ENCODE data around the gene OR7G2.

OR7G2 gene

GRCh38 chr19:9107375-9107774 is at the start of gene OR7G2:
OR7G2 (minus strand) TSS chr19:9107475; CDS start chr19:9103243, 4,232 bp downstream.
- DNase-seq (ENCODE audit: low read depth) = no peak

GRCh38 chr19:9156304-9156703 is 49.0 kb upstream of the OR7G2 start:
- no peak for DNase-seq (ENCODE audit: low read depth)

GRCh38 chr19:9155591-9155990 is 48.3 kb upstream of the OR7G2 start:
- DNase-seq (ENCODE audit: low read depth) = no peak

DNA sequence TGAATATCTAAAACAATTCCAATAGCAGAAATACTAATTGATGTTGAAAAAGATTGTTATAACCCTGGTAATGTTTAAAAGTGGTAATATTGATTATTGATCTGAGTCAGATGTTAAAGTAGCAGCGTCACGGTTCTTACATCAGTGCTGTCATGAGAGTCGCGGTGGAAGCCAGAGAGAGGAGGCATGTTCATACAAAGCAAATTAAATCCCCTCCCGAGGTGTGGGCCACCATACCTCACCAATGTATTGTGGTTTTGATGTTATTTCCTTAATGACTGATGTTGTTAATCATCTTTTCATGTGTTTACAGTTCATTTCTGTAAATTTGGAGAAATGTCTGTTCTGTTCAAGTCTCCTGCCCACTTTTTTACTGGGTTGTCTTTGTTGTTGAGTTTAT is 44.1 kb upstream of the OR7G2 start:
- no peak for DNase-seq (ENCODE audit: low read depth)

DNA sequence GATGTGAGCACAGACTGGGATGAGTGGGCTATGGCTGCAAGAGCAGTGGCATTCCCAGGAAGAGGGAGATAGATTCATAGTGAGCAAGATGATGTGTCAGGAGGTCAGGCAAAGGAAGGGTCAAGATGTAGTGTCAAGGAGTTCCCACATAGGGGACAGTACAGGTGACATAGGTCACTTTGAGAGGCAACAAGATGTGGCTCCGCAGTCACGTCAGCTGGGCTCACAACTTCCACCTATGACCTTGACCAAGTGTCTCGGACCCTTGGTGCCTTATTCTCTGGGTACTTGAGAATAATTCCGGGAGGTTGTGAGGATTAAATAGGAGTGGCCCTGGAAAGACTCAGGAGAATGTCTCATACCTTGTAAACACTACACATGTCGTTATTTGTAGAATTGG is 43.4 kb upstream of the OR7G2 start:
- no peak for DNase-seq (ENCODE audit: low read depth)

DNA sequence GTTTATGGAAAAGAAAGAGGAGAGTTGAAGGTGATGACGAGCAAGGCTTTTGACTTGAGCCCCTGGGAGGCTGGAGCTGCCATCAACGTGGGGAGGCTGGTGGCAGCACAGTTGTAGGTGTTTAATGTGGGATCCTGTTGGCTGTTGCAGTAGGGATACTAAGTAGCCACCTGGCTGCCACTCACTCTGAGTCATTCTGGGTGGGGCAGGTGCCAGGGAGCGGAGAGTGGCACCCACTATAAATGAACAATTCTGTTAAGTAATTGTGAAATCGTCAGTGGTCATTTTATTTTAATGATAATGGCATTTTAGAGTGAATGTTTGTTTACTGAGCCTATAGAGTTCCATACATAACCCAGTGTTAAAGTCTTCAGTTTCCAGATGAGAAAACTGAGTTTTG is 42.7 kb upstream of the OR7G2 start:
- DNase-seq (ENCODE audit: low read depth) = no peak

GRCh38 chr19:9148697-9149096 is 41.4 kb upstream of the OR7G2 start:
- DNase-seq (ENCODE audit: low read depth) = no peak

DNA sequence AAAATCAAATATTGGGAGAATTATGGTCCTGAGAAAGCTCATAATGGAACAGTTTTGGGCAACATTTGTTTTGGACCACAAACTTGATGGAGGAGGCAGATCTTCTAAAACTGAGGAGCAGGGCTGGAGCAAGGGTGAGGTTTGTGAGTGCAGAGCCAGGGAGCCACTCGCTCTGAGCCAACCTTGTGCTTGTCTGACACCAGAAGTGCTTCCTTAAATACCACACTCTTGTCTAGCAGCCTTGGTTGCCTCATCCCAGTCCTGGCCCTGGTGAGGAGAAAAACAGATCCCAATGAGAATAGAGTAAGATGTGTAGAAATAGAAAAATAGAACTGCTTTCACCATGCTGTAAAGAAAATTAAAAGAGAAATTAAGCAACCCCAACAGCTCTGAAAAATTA is 39.6 kb upstream of the OR7G2 start:
- DNase-seq (ENCODE audit: low read depth) = no peak

- no peak for DNase-seq (ENCODE audit: low read depth)
These were observed 37.6 kb upstream of the OR7G2 start for GRCh38 chr19:9144920-9145319.

DNA sequence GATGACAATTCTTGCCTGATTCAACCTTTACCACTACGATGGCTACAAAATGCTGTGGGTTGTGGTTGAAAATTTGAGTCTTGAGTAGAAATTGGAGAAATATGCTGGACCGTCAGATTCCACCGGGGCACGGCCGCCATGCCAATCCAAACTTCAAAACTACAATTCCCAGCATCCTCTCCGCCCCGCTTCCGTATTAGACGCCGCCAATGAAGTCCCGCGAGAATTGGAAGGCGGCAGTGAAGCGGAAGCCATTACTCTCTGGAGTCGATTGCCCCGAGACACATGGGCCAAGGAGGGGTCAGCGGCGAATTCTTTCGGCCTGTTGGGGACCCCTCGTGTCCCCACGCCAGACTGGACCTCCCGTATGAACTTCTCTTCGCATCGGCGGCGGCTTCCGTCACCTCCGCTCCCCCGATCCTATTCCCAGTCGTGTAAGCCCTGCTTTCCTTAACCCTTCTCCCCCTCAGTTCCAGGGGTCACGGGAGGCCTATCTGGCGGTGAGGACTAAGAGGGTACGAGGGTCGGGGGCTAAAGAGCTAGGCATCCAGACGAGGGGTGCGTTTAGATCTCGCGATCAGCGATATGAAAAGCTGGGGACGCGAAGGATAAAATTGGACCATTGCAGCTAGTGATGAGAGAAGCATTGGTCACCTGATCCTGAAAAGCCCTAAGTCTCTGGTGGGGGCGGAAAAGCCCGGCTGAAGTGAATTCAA is 33.0 kb upstream of the OR7G2 start, which contains the start of gene ZNF317:
ZNF317 (plus strand) TSS at position 239 of the 716 bp plus-strand sequence. CDS start 15,620 bp downstream, outside the sequence.
- peak; percentile 79 for DNase-seq (ENCODE audit: low read depth)

DNA sequence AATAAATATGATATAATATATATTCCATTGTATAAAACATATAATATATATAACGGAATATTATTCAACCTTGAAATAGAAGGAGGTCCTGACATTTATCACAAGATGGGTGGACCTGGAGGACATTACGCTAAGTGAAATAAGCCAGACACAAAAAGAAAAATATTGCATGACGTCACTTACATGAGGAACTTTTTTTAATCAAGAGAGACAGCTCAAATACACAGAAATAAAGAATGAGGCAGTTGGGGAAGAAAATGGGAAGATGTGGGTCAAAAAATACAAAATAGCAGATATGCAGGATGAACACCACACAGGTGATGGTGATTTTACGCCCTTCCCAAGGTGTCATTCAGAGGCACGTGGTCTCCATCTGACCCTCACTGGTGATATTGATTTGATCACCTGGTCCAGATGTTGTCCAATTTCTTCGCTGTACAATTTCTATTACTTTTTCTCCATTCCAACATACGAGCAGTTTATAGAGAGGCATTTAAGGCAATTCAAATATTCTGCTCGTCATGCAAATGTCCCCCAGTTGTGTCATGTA is 32.4 kb upstream of the OR7G2 start:
- no peak for DNase-seq (ENCODE audit: low read depth)

DNA sequence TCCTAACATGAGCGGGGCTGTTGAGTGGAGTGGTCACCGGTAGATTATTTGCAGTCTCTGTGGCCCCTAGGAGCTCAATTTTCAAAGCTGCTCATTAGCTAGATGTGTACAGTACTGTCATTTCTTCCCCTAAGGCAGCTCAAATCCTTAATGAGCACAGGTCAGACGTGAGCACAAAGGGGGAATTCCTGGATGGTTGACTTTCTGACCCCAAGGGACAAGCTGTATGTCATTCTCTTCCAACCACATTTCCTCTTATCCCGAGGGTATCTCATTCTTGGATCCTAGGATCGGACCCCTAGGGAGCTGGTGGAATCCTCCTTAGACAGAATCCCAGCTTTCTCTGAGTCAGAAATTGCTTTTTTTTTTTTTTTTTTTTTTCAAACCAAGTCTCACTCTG is 25.1 kb upstream of the OR7G2 start:
- no peak for DNase-seq (ENCODE audit: low read depth)

- no peak for DNase-seq (ENCODE audit: low read depth)
These were observed 23.7 kb upstream of the OR7G2 start for GRCh38 chr19:9130965-9131364.

GRCh38 chr19:9128171-9128570 is 20.9 kb upstream of the OR7G2 start:
- no peak for DNase-seq (ENCODE audit: low read depth)

DNA sequence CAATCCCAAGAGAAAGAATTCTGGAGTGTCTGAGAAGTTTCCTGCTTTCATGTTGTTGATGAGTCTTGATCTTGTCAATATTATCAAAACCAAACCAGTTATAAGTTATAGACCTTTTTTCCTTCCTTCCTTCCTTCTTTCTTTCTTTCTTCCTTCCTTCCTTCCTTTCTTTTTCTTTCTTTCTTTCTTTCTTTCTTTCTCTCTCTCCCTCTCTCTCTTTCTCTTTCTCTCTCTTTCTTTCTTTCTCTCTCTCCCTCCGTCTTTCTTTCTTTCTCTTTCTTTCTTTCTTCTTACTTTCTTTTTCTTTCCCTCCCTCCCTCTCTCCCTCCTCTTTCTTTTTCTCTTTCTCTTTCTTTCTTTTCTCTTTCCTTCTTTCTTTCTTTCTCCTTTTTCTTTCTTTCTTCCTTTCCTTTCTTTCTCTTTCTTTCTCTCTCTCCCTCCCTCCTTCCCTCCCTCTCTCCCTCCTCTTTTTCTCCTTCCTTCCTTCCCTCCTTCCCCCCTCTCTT is 19.7 kb upstream of the OR7G2 start, which contains the start of gene OR7G3:
OR7G3 (minus strand) TSS at position 51 of the 506 bp plus-strand sequence; CDS start at position 51, 0 bp downstream.
- no peak for DNase-seq (ENCODE audit: low read depth)

- no peak for DNase-seq (ENCODE audit: low read depth)
These were observed 9.3 kb upstream of the OR7G2 start for GRCh38 chr19:9116547-9116946.

- no peak for DNase-seq (ENCODE audit: low read depth)
These were observed 8.1 kb upstream of the OR7G2 start, which contains the start of gene OR7G1 for GRCh38 chr19:9115307-9115813. OR7G1 (minus strand) TSS chr19:9115763; CDS start chr19:9115763, 0 bp downstream.

DNA sequence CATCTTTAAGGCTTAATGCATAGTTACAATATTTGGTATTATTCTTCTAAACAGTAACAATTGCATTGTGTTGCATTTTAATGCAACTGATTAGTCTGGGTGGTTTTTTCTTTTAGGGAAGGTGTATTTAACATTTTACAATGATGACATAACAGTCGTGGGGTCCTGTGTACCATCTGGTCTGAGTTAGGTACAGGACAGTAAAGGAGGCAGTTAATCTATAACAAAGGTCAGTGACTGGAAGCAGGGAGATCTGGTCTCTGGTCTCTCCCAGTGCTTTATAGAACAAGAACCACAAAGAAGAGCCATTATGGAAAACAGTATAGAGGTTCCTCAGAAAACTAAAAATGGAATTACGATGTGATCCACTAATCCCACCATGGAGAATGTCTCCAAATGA is 2.7 kb upstream of the OR7G2 start:
- no peak for DNase-seq (ENCODE audit: low read depth)

- no peak for DNase-seq (ENCODE audit: low read depth)
These were observed 20.5 kb downstream of the OR7G2 start, which contains the start of gene OR1M1 for GRCh38 chr19:9086761-9087160. OR1M1 (plus strand) TSS chr19:9087061; CDS start chr19:9093245, 6,184 bp downstream.

GRCh38 chr19:9078651-9079050 is 28.6 kb downstream of the OR7G2 start:
- DNase-seq (ENCODE audit: low read depth) = no peak

GRCh38 chr19:9076901-9077300 is 30.4 kb downstream of the OR7G2 start:
- DNase-seq (ENCODE audit: low read depth) = no peak

DNA sequence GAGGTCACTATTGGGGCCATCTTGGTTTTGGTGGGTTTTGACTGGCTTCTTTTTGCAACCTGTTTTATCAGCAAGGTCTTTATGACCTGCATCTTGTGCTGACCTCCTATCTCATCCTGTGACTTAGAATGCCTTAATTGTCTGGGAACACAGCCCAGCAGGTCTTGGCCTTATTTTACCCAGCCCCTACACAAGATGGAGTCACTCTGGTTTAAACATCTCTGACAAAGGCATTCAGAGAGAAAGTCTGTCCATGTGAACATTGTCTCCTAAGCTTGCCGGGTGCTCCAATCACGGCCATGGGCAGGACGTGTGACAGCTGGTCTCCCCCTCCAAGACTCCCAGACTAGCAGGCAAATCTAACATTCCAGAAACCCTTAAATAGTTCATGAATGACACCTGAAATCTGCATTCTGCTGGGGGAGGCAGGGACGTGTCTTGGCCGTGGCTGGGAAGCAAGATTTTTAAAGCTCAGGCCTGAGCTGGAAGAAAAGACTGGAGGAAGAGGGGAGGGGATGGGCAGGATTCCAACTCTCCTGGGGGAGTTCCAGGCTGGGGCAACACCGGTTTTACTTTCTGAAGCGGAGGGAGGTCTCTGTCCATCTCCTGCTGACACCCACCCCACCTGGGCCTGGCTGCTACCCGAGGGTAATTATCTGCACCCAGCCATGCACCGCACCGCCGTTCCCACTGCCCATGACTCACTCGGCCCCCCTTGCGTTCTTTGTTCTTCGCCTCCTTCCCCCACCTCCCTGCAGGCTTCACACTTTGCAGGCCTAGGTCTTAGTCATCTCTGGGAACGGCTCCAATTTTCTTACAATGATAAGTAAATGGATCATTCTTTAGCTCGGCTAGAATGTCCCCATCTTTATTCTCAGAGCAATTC is 32.0 kb downstream of the OR7G2 start:
- no peak for DNase-seq (ENCODE audit: low read depth)
